PC-3 (cell line): Measurements from ENCODE around the gene MARCHF9.

Experiments
- EZH2 ChIP-seq: fragments of 300-600 bp; sonication (generic); IDR thresholded peaks from one replicate; pipeline ENCODE4 v1.6.1; 2017; ENCODE audit warnings: antibody characterized with exemption, mild to moderate bottlenecking, low read length; ENCODE audit not compliant: unreplicated experiment
- EZH2phosphoT487 ChIP-seq: fragments of 300-600 bp; sonication (generic); IDR thresholded peaks from 2 replicates; pipeline ENCODE4 v1.6.1; 2018; ENCODE audit warnings: mild to moderate bottlenecking, antibody characterized with exemption, low read length, borderline replicate concordance
- TF ChIP-seq, protein P1 (sequence below): fragments of 300-600 bp; sonication (generic); conservative IDR thresholded peaks from 2 replicates; pipeline ENCODE4 v1.5.1; 2017; ENCODE audit warnings: antibody characterized with exemption, low read depth, mild to moderate bottlenecking, low read length

DNA sequence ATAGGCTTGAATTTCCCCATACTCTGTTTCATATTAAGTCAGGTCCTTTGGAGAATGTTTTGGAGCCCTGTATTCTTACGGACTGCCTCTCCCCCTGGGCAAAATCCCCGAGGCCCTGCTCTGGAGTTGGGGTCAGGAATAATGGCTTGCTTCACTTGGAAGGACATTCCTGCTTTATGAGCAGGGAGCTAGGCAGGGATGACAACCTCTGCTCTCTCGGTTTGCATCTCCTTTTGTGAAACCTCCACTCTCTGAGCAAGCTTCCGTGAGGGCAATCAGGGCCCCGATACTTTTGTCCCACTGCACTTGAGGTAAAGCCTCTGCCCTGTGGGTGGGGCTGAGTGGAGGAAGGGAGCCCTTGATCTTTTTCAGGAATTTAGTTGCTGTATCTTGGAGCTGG lies 41.7 kb upstream of the MARCHF9 start:
- TF ChIP-seq, protein P1, sequence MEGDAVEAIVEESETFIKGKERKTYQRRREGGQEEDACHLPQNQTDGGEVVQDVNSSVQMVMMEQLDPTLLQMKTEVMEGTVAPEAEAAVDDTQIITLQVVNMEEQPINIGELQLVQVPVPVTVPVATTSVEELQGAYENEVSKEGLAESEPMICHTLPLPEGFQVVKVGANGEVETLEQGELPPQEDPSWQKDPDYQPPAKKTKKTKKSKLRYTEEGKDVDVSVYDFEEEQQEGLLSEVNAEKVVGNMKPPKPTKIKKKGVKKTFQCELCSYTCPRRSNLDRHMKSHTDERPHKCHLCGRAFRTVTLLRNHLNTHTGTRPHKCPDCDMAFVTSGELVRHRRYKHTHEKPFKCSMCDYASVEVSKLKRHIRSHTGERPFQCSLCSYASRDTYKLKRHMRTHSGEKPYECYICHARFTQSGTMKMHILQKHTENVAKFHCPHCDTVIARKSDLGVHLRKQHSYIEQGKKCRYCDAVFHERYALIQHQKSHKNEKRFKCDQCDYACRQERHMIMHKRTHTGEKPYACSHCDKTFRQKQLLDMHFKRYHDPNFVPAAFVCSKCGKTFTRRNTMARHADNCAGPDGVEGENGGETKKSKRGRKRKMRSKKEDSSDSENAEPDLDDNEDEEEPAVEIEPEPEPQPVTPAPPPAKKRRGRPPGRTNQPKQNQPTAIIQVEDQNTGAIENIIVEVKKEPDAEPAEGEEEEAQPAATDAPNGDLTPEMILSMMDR, result no peak
- TF ChIP-seq EZH2, result no peak
- TF ChIP-seq EZH2phosphoT487, result no peak
